K562 (cell line): ENCODE measurements around the gene SLC22A23.

Source experiments
- CEBPB ChIP-seq: fragments of 450-650 bp; IDR thresholded peaks from 2 replicates; pipeline ENCODE4 v1.6.1; 2016; ENCODE audit warnings: missing genetic modification characterization, missing compliant biosample characterization
- MED1 ChIP-seq: sonication (generic); formaldehyde crosslinking; IDR thresholded peaks from 2 replicates; pipeline ENCODE4 v1.8.1; 2023; ENCODE audit warnings: missing genetic modification reagents, borderline replicate concordance
- SETDB1 ChIP-seq: IDR thresholded peaks from one replicate; pipeline ENCODE4 v1.6.1; 2012; ENCODE audit warnings: low read length, control low read depth, inconsistent platforms
- SREBF1 ChIP-seq: fragments of 150-350 bp; IDR thresholded peaks from 2 replicates; pipeline ENCODE4 v1.6.1; 2014; ENCODE audit warnings: antibody characterized with exemption, low read depth, low read length, borderline replicate concordance
- TCF7L2 ChIP-seq: fragments of 150-350 bp; IDR thresholded peaks from 2 replicates; pipeline ENCODE4 v1.6.1; 2016; ENCODE audit warnings: low read depth, mild to moderate bottlenecking, low read length, moderate library complexity
- TEAD1 ChIP-seq, 2 experiments: fragments of 450-650 bp in 1 of 2; sonication (generic) in 1 of 2; formaldehyde crosslinking; IDR thresholded peaks; 2 replicates each; pipeline versions ENCODE4 v1.4.0 to v1.8.0; 2020 to 2022; ENCODE audit warnings: mild to moderate bottlenecking in 2 of 2, missing genetic modification reagents in 1 of 2
- TRIM24 ChIP-seq, 2 experiments: fragments of 450-650 bp; IDR thresholded peaks; 2 replicates each; pipeline ENCODE4 v1.6.1; 2016
- TF ChIP-seq, protein P1 (sequence below), 3 experiments: IDR thresholded peaks in 2 of 3; conservative IDR thresholded peaks in 1 of 3; 2 replicates each; pipeline ENCODE4 v1.5.1; 2011 to 2012; ENCODE audit warnings: low read length in 3 of 3, mild to moderate bottlenecking in 3 of 3, control low read depth in 2 of 3, improper control_type of control experiment in 1 of 3, inconsistent platforms in 1 of 3, low read depth in 1 of 3, mixed read lengths in 1 of 3, moderate library complexity in 1 of 3; ENCODE audit not compliant: insufficient read depth in 2 of 3
- TF ChIP-seq, protein P2 (sequence below): IDR thresholded peaks from 3 replicates; pipeline ENCODE4 v1.6.1; 2011; ENCODE audit warnings: borderline replicate concordance, mild to moderate bottlenecking, moderate library complexity; ENCODE audit not compliant: insufficient read length; ENCODE audit errors: extremely low read depth

DNA sequence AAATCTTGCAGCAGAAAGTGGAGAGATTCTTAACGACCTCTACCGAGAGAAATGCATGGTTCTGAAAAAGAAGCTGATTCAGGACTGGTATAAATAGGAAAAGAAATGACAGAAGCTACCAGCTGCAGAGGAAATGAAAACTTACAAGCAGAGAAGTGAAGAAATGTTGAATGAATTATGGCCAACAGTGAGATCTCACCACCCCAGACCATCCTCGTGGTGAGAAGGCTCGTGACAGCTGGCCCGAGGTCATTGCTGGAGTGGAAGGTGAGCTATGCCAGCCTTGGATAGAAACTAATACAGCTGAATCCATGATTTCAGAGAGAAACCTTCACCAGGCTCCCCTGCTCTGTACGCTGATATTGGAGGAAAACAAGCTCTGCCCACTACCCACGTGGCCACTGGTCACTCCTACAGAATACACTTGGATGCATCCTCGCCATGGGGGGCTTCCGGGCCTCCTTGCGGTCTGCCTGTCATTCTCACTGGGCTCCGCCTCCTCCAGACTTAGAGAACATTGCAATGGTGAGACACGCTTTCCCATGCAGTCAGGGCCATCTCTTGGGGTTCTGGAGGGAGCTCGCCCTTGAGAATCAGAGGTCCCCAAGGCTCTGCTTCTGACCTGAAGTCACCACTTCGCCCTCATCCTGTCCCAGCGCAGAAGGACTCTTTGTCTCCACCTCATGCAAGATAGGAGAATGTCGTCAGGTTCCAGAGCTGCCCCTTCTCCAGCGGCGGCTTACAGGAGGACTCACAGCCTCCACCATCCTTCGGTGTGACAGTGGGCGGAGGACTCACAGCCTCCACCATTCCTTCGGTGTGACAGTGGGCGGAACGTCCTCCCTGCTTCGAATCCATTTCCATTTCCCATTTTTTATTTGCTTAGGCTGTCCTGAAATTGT, 218.8 kb downstream of the SLC22A23 start:
- TF ChIP-seq TCF7L2 (no peak), TRIM24 (IDR thresholded peaks at IDR 0.05) (no peak), SETDB1 (no peak), CEBPB (tag) (no peak), SREBF1 (no peak), TEAD1 (CRISPR knock-in tag; IDR thresholded peaks at IDR 0.05) (no peak), MED1 (CRISPR knock-in tag) (no peak)
- TF ChIP-seq, protein P1, sequence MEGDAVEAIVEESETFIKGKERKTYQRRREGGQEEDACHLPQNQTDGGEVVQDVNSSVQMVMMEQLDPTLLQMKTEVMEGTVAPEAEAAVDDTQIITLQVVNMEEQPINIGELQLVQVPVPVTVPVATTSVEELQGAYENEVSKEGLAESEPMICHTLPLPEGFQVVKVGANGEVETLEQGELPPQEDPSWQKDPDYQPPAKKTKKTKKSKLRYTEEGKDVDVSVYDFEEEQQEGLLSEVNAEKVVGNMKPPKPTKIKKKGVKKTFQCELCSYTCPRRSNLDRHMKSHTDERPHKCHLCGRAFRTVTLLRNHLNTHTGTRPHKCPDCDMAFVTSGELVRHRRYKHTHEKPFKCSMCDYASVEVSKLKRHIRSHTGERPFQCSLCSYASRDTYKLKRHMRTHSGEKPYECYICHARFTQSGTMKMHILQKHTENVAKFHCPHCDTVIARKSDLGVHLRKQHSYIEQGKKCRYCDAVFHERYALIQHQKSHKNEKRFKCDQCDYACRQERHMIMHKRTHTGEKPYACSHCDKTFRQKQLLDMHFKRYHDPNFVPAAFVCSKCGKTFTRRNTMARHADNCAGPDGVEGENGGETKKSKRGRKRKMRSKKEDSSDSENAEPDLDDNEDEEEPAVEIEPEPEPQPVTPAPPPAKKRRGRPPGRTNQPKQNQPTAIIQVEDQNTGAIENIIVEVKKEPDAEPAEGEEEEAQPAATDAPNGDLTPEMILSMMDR (IDR thresholded peaks at IDR 0.05 in 2 of 3, conservative IDR thresholded peaks at IDR 0.05 in 1 of 3; ENCODE audit: insufficient read depth in 2 of 3, low read depth in 1 of 3, low read length in 3 of 3), result peak; percentile 46 to 72 (median 50)
- TF ChIP-seq, protein P2, sequence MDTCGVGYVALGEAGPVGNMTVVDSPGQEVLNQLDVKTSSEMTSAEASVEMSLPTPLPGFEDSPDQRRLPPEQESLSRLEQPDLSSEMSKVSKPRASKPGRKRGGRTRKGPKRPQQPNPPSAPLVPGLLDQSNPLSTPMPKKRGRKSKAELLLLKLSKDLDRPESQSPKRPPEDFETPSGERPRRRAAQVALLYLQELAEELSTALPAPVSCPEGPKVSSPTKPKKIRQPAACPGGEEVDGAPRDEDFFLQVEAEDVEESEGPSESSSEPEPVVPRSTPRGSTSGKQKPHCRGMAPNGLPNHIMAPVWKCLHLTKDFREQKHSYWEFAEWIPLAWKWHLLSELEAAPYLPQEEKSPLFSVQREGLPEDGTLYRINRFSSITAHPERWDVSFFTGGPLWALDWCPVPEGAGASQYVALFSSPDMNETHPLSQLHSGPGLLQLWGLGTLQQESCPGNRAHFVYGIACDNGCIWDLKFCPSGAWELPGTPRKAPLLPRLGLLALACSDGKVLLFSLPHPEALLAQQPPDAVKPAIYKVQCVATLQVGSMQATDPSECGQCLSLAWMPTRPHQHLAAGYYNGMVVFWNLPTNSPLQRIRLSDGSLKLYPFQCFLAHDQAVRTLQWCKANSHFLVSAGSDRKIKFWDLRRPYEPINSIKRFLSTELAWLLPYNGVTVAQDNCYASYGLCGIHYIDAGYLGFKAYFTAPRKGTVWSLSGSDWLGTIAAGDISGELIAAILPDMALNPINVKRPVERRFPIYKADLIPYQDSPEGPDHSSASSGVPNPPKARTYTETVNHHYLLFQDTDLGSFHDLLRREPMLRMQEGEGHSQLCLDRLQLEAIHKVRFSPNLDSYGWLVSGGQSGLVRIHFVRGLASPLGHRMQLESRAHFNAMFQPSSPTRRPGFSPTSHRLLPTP, result no peak
